IMR-90 (cell line): ENCODE measurements around the gene DPEP2NB. TPM values are rescaled to one million over a fixed set of nuclear protein-coding genes. Genes with fewer than 3 reads are reported as not detected.

Source experiments
- ATAC-seq: fragments of 200-7000 bp; cut with Tn5 transposase; 2 replicates; pipeline ENCODE4 v1.9.1; 2020; ENCODE audit warnings: low read depth, mild to moderate bottlenecking, moderate library complexity
- BruUV-seq: library from RNA; stranded (reverse); fragments of 400-500 nt; replicated peaks from 2 replicates; lab custom pipeline; 2021; lab: Mats Ljungman, UMichigan
- CTCF ChIA-PET: fragments of 300-600 bp; formaldehyde crosslinking; extraction: SDS; loops from one replicate; lab custom pipeline; 2021; ENCODE audit warnings: antibody characterized with exemption; lab: Yijun Ruan, JAX
- POLR2A ChIA-PET: fragments of 300-600 bp; sonication (Branson Sonifier 250); formaldehyde crosslinking; loops from one replicate; lab custom pipeline; 2022; ENCODE audit warnings: antibody characterized with exemption; ENCODE audit not compliant: unreplicated experiment; lab: Charles Lee
- DNase-seq: peaks from one replicate; pipeline ENCODE4 v3.0.0; 2013
- H2AFZ ChIP-seq: replicated peaks from 2 replicates; pipeline ENCODE3; 2013; ENCODE audit warnings: low read length, mild to moderate bottlenecking; ENCODE audit not compliant: poor library complexity
- H2AK5ac ChIP-seq: 2 replicates; pipeline ENCODE4 v1.6.1; 2013; ENCODE audit warnings: low read depth, low read length, inconsistent platforms
- H2AK9ac ChIP-seq: replicated peaks from 2 replicates; pipeline ENCODE3; 2013; ENCODE audit warnings: mild to moderate bottlenecking, low read depth, low read length, moderate library complexity; ENCODE audit not compliant: poor library complexity
- H2BK120ac ChIP-seq: 2 replicates; pipeline ENCODE4 v1.6.1; 2013; ENCODE audit warnings: low read depth, low read length, inconsistent platforms
- H2BK15ac ChIP-seq: 3 replicates; pipeline ENCODE4 v1.6.1; 2013; ENCODE audit warnings: low read depth, low read length, inconsistent platforms
- H2BK20ac ChIP-seq: 2 replicates; pipeline ENCODE4 v1.6.1; 2013; ENCODE audit warnings: low read depth, mild to moderate bottlenecking, inconsistent platforms, low read length, moderate library complexity
- H2BK5ac ChIP-seq: 2 replicates; pipeline ENCODE4 v1.6.1; 2013; ENCODE audit warnings: mild to moderate bottlenecking, low read depth, low read length, inconsistent platforms; ENCODE audit not compliant: poor library complexity, severe bottlenecking
- H3K14ac ChIP-seq: replicated peaks from 2 replicates; pipeline ENCODE4 v1.6.1; 2013; ENCODE audit warnings: low read depth, low read length, inconsistent platforms
- H3K18ac ChIP-seq: 2 replicates; pipeline ENCODE4 v1.6.1; 2013; ENCODE audit warnings: low read depth, low read length, control low read depth
- H3K23ac ChIP-seq: 2 replicates; pipeline ENCODE4 v1.6.1; 2013; ENCODE audit warnings: low read depth, low read length, inconsistent platforms
- H3K27ac ChIP-seq: 2 replicates; pipeline ENCODE4 v1.5.1; 2013; ENCODE audit warnings: mild to moderate bottlenecking, control low read depth, low read length; ENCODE audit not compliant: insufficient read depth
- H3K27me3 ChIP-seq: 2 replicates; pipeline ENCODE4 v1.6.1; 2013; ENCODE audit warnings: low read length; ENCODE audit not compliant: control insufficient read depth, insufficient read depth
- H3K36me3 ChIP-seq: 2 replicates; pipeline ENCODE4 v1.6.1; 2013; ENCODE audit warnings: low read length, mixed read lengths; ENCODE audit not compliant: control insufficient read depth, insufficient read depth
- H3K4ac ChIP-seq: 2 replicates; pipeline ENCODE4 v1.6.1; 2013; ENCODE audit warnings: low read depth, low read length, inconsistent platforms
- H3K4me1 ChIP-seq: 2 replicates; pipeline ENCODE4 v1.6.1; 2013; ENCODE audit warnings: low read length, mixed read lengths; ENCODE audit not compliant: control insufficient read depth, insufficient read depth
- H3K4me2 ChIP-seq: 2 replicates; pipeline ENCODE4 v1.6.1; 2013; ENCODE audit warnings: low read depth, mild to moderate bottlenecking, control low read depth, low read length, moderate library complexity
- H3K4me3 ChIP-seq: 2 replicates; pipeline ENCODE4 v1.5.1; 2013; ENCODE audit warnings: low read depth, mild to moderate bottlenecking, control low read depth, low read length, moderate library complexity; ENCODE audit not compliant: insufficient read depth
- H3K56ac ChIP-seq: 2 replicates; pipeline ENCODE4 v1.6.1; 2013; ENCODE audit warnings: low read length, inconsistent platforms; ENCODE audit not compliant: insufficient read depth; ENCODE audit errors: extremely low read depth
- H3K79me1 ChIP-seq, 2 experiments: 2 replicates each; pipeline ENCODE4 v1.6.1; 2013; ENCODE audit warnings: low read length in 2 of 2, inconsistent platforms in 1 of 2, low read depth in 1 of 2
- H3K9ac ChIP-seq: 2 replicates; pipeline ENCODE4 v1.6.1; 2013; ENCODE audit warnings: low read depth, low read length, control low read depth
- H3K9me1 ChIP-seq: 2 replicates; pipeline ENCODE4 v1.6.1; 2013; ENCODE audit warnings: low read length, inconsistent platforms; ENCODE audit not compliant: insufficient read depth
- H3K9me3 ChIP-seq: 2 replicates; pipeline ENCODE4 v1.6.1; 2013; ENCODE audit warnings: low read length; ENCODE audit not compliant: control insufficient read depth, insufficient read depth
- H4K20me1 ChIP-seq: 2 replicates; pipeline ENCODE4 v1.6.1; 2013; ENCODE audit warnings: low read length, inconsistent platforms; ENCODE audit not compliant: insufficient read depth
- H4K5ac ChIP-seq: 2 replicates; pipeline ENCODE4 v1.6.1; 2013; ENCODE audit warnings: mild to moderate bottlenecking, low read depth, low read length, control low read depth
- H4K8ac ChIP-seq, 2 experiments: 2 replicates each; pipeline ENCODE4 v1.6.1; 2013; ENCODE audit warnings: low read depth in 2 of 2, low read length in 2 of 2, control low read depth in 1 of 2, inconsistent platforms in 1 of 2
- H4K91ac ChIP-seq: 2 replicates; pipeline ENCODE4 v1.6.1; 2013; ENCODE audit warnings: low read depth, low read length, inconsistent platforms; ENCODE audit not compliant: insufficient read depth
- CHD1 ChIP-seq: IDR thresholded peaks from 2 replicates; pipeline ENCODE4 v1.6.1; 2012; ENCODE audit warnings: low read depth, low read length, improper control_type of control experiment
- MXI1 ChIP-seq: IDR thresholded peaks from 2 replicates; pipeline ENCODE4 v1.6.1; 2012; ENCODE audit warnings: low read depth, mild to moderate bottlenecking, low read length, moderate library complexity, borderline replicate concordance
- RAD21 ChIP-seq: IDR thresholded peaks from 2 replicates; pipeline ENCODE4 v1.6.1; 2012; ENCODE audit warnings: low read length, improper control_type of control experiment
- RCOR1 ChIP-seq: IDR thresholded peaks from 2 replicates; pipeline ENCODE4 v1.6.1; 2012; ENCODE audit warnings: mild to moderate bottlenecking, low read length, improper control_type of control experiment; ENCODE audit not compliant: insufficient replicate concordance
- WGBS, 2 experiments: methylation state at CpG; one replicate each; pipeline versions ENCODE4 v1.1.5 to v1.1.7; 2013; ENCODE audit warnings: missing lambda C conversion rate in 2 of 2; ENCODE audit not compliant: insufficient read length in 1 of 2; ENCODE audit errors: extremely low coverage in 2 of 2; 5-methylcytosine and 5-hydroxymethylcytosine counted together
- dilution Hi-C: fragments of 300-500 bp; cut with HindIII; formaldehyde crosslinking; loops from one replicate; pipeline ENCODE4 v1.14.3; 2018; ENCODE audit warnings: low sequenced_read_pairs; ENCODE audit not compliant: unreplicated experiment
- in situ Hi-C: fragments of 300-500 bp; cut with MboI; formaldehyde crosslinking; loops from 3 replicates; pipeline ENCODE4 v1.14.3; 2019; ENCODE audit warnings: low sequenced_read_pairs, inconsistent platforms, mixed read lengths
- intact Hi-C: fragments of 100-400 bp; cut with micrococcal nuclease; formaldehyde crosslinking; loops from 2 replicates; pipeline ENCODE4 v1.10.0; 2022
- polyA plus RNA-seq, 3 experiments: library from polyadenylated mRNA; depleted of rRNA; stranded (reverse); fragments of >200 nt; gene quantifications; 2 replicates each; pipeline ENCODE4 v1.2.3, GENCODE V29; 2012; ENCODE audit warnings: low replicate concordance in 1 of 3
- total RNA-seq: library from RNA; depleted of rRNA; stranded (reverse); fragments of >200 nt; gene quantifications from 2 replicates; pipeline ENCODE4 v1.2.3, GENCODE V29; 2012

The DPEP2NB gene
- total and polyA plus RNA-seq, 2 of the 4 experiments (the other 2 are of a cell fraction), result not detected

DNA sequence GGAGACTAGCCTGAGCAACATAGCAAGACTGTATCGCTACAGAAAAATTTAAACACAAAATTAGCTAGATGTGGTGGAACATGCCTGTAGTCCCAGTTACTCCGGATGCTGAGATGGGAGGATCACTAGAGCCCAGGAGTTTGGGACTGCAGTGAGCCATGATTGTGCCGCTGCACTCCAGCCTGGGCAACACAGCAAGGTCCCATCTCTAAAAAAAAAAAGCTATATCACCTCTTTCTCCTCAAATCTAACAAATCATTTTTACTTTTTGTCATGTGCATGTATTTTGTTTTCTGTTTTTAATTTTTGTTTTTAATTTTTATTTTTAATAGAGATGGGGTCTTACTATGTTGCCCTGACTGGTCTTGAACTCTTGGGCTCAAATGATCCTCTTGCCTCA, 13.3 kb upstream of the DPEP2NB start:
- Histone ChIP-seq H3K4me1 (no peaks in the 10 kb centered on the region), H2AK5ac (no peak overlapping the region), H3K27me3 (no peaks in the 10 kb centered on the region), H3K56ac (no peak overlapping the region), H3K9me1 (peaks cover 5% of the 10 kb centered on the region; the same call in 1 of the 2 replicates), H3K9me3 (no peaks in the 10 kb centered on the region), H2BK5ac (no peak overlapping the region), H4K20me1 (no peaks in the 10 kb centered on the region), H3K14ac (no peak overlapping the region), H3K36me3 (peaks cover 6% of the 10 kb centered on the region), H4K5ac (no peak overlapping the region), H3K4ac (no peak overlapping the region), H3K27ac (no peak overlapping the region), H3K23ac (no peak overlapping the region), H2BK120ac (no peak overlapping the region), H3K9ac (no peak overlapping the region), H4K91ac (no peak overlapping the region), H2BK20ac (no peak overlapping the region), H3K79me1 (peaks cover 20 to 33% of the 10 kb centered on the region in 2 experiments), H3K4me2 (no peak overlapping the region), H4K8ac (no peak overlapping the region), H2AK9ac (no peak overlapping the region), H3K18ac (no peak overlapping the region), H2BK15ac (no peak overlapping the region), H3K4me3 (no peak overlapping the region), H2AFZ (no peak overlapping the region)
- DNase-seq (no peak), ATAC-seq (no peak)
- CTCF ChIA-PET, result no interaction called here
- POLR2A ChIA-PET, result no interaction called here
- in situ Hi-C loops, result no loop called here
- dilution Hi-C loops, result no loop called here
- TF ChIP-seq MXI1 (no peak), CHD1 (no peak), RCOR1 (no peak), RAD21 (no peak)
- intact Hi-C loops, result no loop called here
- whole genome bisulfite sequencing, 2 experiments, result 100% methylated on average over 1 of the region's 3 CpGs; no CpG with 5 or more reads in 1 of the 2 experiments
- no TSS peak for BruUV-seq
